NCI-H187 treated with DMSO at 0.1 percent for 48 hours (cell line): ENCODE measurements around the gene PIP.
"Not testable (repeated sequence)": the region's sequence is repeated elsewhere in the genome, so short reads cannot be mapped to it uniquely, and the experiment has no call there.

Experiments
- DNase-seq: peaks from one replicate; lab custom pipeline; 2025; lab: John Stamatoyannopoulos, UW

PIP gene

DNA sequence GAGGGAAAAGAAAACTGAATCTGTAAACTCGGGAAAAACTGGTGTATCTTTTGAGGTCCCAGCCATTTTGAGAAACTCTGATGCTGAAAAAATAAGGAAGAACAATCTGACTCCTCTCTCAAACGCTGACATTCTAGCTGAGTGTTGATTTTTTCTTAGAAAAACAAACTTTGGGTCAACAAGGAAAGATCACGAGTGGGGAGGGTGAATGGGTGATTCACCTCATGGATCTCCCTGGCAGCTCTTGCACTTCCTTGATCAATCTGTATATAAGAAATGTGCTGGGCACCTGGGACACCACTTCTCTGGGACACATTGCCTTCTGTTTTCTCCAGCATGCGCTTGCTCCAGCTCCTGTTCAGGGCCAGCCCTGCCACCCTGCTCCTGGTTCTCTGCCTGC is at the start of gene PIP:
Gene PIP (plus strand): TSS at position 297 of the 400 bp plus-strand sequence. CDS start 40 bp downstream, at position 337.
- DNase-seq = no peak

- no peak for DNase-seq
Measured at GRCh38 chr7:143085109-143085508, 46.8 kb upstream of the PIP start.

DNA sequence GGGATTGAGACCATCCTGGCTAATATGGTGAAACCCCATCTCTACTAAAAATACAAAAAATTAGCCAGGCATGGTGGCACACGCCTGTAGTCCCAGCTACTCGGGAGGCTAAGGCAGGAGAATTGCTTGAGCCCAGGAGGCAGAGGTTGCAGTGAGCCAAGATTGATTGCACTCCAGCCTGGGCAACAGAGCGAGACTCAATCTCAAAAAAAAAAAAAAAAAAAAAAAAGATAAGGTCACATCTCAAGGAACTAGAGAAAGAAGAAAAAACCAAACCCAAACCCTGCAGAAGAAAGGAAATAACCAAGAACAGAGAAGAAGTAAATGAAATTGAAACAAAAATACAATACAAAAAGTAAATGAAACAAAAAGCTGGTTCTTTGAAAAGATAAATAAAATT is 46.3 kb upstream of the PIP start:
- not testable (repeated sequence) for DNase-seq

DNA sequence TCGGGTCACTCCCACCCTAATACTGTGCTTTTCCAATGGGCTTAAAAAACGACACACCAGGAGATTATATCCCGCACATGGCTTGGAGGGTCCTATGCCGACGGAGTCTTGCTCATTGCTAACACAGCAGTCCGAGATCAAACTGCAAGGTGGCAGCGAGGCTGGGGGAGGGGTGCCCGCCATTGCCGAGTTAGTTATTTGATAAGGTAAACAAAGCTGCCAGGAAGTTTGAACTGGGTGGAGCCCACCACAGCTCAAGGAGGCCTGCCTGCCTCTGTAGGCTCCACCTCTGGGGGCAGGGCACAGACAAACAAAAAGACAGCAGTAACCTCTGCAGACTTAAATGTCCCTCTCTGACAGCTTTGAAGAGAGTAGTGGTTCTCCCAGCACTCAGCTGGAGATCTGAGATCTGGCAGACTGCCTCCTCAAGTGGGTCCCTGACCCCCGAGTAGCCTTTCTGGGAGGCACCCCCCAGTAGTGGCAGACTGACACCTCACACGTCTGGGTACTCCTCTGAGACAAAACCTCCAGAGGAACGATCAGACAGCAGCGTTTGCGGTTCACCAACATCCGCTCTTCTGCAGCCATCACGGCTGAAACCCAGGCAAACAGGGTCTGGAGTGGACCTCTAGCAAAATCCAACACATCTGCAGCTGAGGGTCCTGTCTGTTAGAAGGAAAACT is 43.2 kb upstream of the PIP start:
- DNase-seq = not testable (repeated sequence)

- DNase-seq = no peak
Measured at GRCh38 chr7:143096146-143096545, 35.7 kb upstream of the PIP start.

- not testable (repeated sequence) for DNase-seq
Measured at GRCh38 chr7:143099579-143099978, 32.3 kb upstream of the PIP start.

GRCh38 chr7:143104759-143105158 is 27.1 kb upstream of the PIP start:
- DNase-seq = no peak

DNA sequence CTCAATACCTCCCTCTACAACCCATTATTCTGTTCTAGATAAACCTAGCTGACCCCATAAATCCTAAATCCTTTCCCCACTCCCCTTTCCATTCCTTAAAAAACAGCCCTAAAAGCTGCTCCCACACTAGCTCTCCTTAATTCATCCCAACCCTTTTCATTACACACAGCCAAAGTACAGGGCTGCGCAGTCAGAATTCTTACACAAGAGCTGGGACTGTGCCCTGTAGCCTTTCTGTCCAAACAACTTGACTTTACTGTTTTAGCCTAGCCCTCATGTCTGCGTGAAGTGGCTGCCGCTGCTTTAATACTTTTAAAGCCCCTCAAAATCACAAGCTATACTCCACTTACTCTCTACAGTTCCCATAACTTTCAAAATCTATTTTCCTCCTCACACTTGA is 23.9 kb upstream of the PIP start:
- DNase-seq = not testable (repeated sequence)

DNA sequence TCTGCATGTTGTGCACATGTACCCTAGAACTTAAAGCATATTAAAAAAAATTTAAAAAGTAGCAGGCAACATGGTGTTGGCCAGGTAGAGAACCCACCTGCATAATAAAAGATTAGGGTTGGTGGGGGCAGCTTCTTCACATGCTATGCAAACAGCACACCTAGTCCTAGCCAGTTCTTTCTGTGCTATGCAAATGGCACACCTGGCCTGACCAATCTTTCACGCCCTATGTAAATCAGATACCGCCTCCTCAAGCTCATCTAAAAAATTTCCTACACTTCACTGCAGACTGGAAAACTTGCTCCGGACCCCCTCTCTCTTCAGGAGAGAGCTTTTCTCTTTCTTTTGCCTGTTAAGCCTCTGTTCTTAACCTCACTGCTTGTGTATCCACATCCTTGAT is 14.5 kb upstream of the PIP start:
- no peak for DNase-seq

DNA sequence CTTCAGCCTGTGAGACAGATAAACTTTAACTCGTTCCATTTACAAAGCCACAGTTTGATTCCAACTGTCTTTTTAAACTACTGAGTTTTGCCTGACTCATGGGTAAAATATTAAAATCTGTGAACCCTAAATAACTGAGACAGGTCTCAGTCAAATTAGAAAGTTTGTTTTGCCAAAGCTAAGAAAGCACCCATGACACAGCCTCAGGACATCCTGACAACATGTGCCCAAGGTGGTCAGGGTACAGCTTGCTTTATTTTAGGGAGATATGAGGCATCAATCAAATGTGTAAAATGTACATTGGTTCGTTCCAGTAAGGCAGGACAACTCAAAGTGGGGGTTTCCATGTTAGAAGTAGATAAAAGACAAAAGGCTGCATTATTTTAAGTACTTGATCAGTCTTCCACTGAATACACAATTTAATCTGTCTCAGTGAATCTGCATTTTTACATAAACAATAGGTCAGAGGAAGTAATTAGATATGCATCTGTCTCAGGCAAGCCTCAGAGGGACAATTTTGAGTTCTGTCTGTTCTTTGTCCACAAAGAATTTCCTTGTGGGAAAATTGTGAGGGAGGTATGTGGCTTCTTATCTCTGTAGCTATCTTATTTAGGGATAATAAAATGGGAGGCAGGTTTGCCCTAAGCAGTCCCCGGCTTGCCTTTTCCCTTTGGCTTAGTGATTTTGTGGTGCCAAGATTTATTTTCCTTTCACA is 11.0 kb upstream of the PIP start:
- no peak for DNase-seq

DNA sequence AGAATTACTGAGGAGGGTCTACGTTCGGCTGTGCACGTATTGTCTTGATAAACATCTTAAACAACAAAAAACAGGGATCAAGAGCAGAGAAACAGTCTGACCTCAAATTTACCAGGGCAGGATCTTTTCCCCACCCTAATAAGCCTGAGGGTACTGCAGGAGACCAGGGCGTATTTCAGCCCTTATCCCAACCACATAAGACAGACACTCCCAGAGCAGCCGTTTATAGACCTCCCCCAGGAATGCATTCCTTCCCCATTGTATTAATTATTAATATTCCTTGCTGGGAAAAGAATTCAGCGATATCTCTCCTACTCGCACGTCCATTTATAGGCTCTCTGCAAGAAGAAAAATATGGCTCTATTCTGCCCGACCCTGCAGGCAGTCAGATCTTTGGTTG is 8.6 kb upstream of the PIP start:
- DNase-seq = not testable (repeated sequence)

GRCh38 chr7:143126146-143126545 is 5.7 kb upstream of the PIP start:
- DNase-seq = no peak

GRCh38 chr7:143129051-143129450 is 2.8 kb upstream of the PIP start:
- no peak for DNase-seq

GRCh38 chr7:143129477-143129876 is 2.4 kb upstream of the PIP start:
- no peak for DNase-seq

- DNase-seq = no peak
Measured at GRCh38 chr7:143130541-143130940, 1.3 kb upstream of the PIP start.

DNA sequence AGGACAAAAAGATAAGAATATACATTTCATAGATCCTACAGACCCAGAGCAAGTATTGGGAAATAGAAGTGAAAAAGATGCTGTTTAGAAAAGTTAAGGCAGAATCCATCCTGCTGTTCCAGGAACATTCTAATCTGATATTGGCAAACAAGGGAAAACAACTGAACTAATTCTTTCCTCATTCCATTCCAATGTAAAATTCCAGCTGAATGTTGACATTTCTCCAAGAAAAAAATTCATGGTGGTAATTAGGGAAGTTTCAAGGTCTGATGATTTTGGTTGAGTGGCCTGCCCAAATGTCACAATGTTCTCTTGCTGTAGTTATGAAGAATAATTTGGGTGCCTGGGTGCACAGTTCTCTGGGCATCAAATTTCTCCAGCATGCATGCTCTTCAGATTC is 15.2 kb downstream of the PIP start:
- no peak for DNase-seq

GRCh38 chr7:143148050-143148449 is 16.2 kb downstream of the PIP start:
- DNase-seq = no peak

DNA sequence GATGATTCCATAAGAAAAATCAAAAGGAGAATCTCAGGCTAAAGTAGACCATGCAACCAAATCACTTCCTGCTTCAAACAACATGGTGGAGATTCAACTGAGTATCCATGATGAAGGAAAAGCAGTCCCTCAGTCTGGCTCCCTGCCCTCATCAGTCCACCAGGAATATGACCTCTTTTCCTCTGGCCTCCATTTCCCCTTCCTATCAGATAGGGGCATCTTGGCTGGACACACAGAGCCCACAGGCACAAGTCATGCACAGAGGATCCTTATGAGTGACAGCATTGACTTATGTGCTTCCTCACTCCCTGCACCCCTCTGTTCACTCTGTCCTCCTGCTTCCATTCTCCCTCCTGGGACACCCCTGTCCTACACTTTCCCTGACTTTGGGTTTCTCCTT is 16.8 kb downstream of the PIP start:
- no peak for DNase-seq

DNA sequence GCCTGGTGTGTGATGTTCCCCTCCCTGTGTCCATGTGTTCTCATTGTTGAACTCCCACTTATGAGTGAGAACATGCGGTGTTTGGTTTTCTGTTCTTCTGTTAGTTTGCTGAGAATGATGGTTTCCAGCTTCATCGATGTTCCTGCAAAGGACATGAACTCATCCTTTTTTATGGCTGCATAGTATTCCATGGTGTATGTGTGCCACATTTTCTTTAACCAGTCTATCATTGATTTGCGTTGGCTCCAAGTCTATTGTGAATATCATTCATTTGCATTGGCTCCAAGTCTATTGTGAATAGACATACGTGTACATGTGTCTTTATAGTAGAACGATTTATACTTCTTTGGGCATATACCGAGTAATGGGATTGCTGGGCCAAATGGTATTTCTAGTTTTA is 18.8 kb downstream of the PIP start:
- not testable (repeated sequence) for DNase-seq

- not testable (repeated sequence) for DNase-seq
Measured at GRCh38 chr7:143158617-143159016, 26.7 kb downstream of the PIP start.

DNA sequence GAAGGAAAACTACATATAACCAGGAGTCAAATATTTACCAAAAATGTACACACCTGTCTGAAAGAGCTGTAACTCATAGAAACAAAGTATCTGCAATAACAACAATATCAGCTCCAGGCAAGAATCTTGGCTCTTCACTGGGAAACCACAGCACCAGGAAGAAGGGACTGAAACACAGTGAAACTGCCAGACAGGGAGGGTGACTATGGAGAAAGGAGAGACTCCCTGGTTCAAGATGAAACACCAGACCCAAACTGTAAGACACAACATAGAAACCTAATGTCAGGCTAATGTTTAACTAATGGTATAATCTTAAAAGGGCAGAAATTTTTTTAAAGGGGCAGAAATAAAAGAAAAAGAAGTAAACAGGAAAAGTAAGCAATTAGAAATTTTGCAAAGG is 39.8 kb downstream of the PIP start:
- no peak for DNase-seq

- DNase-seq = no peak
Measured at GRCh38 chr7:143172354-143172753, 40.5 kb downstream of the PIP start.

DNA sequence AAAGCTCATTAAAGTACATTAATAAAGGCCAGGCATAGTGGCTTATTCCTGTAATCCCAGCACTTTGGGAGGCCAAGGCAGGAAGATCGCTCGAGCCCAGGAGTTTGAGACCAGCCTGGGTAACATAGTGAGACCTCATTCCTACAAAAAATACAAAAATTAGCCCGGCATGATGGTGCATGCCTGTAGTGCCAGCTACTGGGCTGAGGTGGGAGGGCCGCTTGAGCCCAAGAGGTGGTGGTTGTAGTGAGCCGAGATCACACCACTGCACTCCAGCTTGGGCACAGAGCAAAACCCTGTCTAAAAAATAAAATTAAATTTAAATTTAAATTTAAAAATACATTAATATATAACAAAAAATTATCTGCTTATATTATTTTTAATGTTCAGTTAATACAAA is 44.3 kb downstream of the PIP start:
- no peak for DNase-seq
